PC-3 (cell line): ENCODE measurements around the gene C5orf58. TPM values are rescaled to one million over a fixed set of nuclear protein-coding genes. Genes with fewer than 3 reads are reported as not detected.

ENCODE experiments used
- ATAC-seq: fragments of 200-7000 bp; cut with Tn5 transposase; 2 replicates; pipeline ENCODE4 v1.9.1; 2020; ENCODE audit warnings: mild to moderate bottlenecking, moderate library complexity
- BruUV-seq: library from RNA; stranded (reverse); fragments of 400-500 nt; replicated peaks from 2 replicates; lab custom pipeline; 2021; lab: Mats Ljungman, UMichigan
- CTCF ChIA-PET: fragments of 300-600 bp; sonication (Branson Sonifier 250); formaldehyde crosslinking; loops from one replicate; lab custom pipeline; 2022; ENCODE audit warnings: antibody characterized with exemption; lab: Charles Lee
- POLR2A ChIA-PET: fragments of 300-600 bp; sonication (Branson Sonifier 250); formaldehyde crosslinking; loops from one replicate; lab custom pipeline; 2022; ENCODE audit warnings: antibody characterized with exemption; ENCODE audit not compliant: unreplicated experiment; lab: Charles Lee
- DNase-seq: peaks from one replicate; pipeline ENCODE4 v3.0.0-alpha.2; 2015
- H2AFZ ChIP-seq: fragments of 300-600 bp; sonication (generic); 2 replicates; pipeline ENCODE4 v1.6.0; 2016; ENCODE audit warnings: antibody characterized with exemption, low read length
- H3F3A ChIP-seq: fragments of 300-600 bp; sonication (generic); one replicate; pipeline ENCODE4 v1.6.0; 2017; ENCODE audit warnings: antibody characterized with exemption, low read length, control low read depth, mild to moderate bottlenecking; ENCODE audit not compliant: unreplicated experiment
- H3K27ac ChIP-seq: fragments of 300-600 bp; sonication (generic); 2 replicates; pipeline ENCODE4 v1.5.1; 2016; ENCODE audit warnings: mild to moderate bottlenecking, low read length
- H3K27me3 ChIP-seq: fragments of 300-600 bp; sonication (generic); 2 replicates; pipeline ENCODE4 v1.6.1; 2016; ENCODE audit warnings: low read length, mixed read lengths
- H3K36me3 ChIP-seq: fragments of 300-600 bp; sonication (generic); 2 replicates; pipeline ENCODE4 v1.6.1; 2016; ENCODE audit warnings: low read depth, mixed run types, low read length, mixed read lengths
- H3K4me1 ChIP-seq: fragments of 300-600 bp; sonication (generic); 2 replicates; pipeline ENCODE4 v1.5.1; 2016; ENCODE audit warnings: low read length; ENCODE audit not compliant: insufficient read depth
- H3K4me2 ChIP-seq: fragments of 300-600 bp; sonication (generic); 2 replicates; pipeline ENCODE4 v1.6.0; 2016; ENCODE audit warnings: low read length
- H3K4me3 ChIP-seq: fragments of 300-600 bp; sonication (generic); 2 replicates; pipeline ENCODE4 v1.5.1; 2016; ENCODE audit warnings: mild to moderate bottlenecking, low read length, mixed read lengths
- H3K79me2 ChIP-seq: fragments of 300-600 bp; sonication (generic); 2 replicates; pipeline ENCODE4 v1.6.1; 2017; ENCODE audit warnings: low read length, mixed read lengths
- H3K9ac ChIP-seq: fragments of 300-600 bp; sonication (generic); 2 replicates; pipeline ENCODE4 v1.6.0; 2016; ENCODE audit warnings: mild to moderate bottlenecking, low read length
- H3K9me2 ChIP-seq: fragments of 300-600 bp; sonication (generic); replicated peaks from 2 replicates; pipeline ENCODE4 v1.6.1; 2016; ENCODE audit warnings: mixed run types, low read length, mixed read lengths
- H3K9me3 ChIP-seq: fragments of 300-600 bp; sonication (generic); 2 replicates; pipeline ENCODE4 v1.6.1; 2016; ENCODE audit warnings: low read length, mixed read lengths
- H4K20me1 ChIP-seq: fragments of 300-600 bp; sonication (generic); 2 replicates; pipeline ENCODE4 v1.6.1; 2016; ENCODE audit warnings: low read length, mixed read lengths
- CTCF ChIP-seq: fragments of 300-600 bp; sonication (generic); conservative IDR thresholded peaks from 2 replicates; pipeline ENCODE4 v1.5.1; 2017; ENCODE audit warnings: antibody characterized with exemption, low read depth, mild to moderate bottlenecking, low read length
- EZH2 ChIP-seq: fragments of 300-600 bp; sonication (generic); IDR thresholded peaks from one replicate; pipeline ENCODE4 v1.6.1; 2017; ENCODE audit warnings: antibody characterized with exemption, mild to moderate bottlenecking, low read length; ENCODE audit not compliant: unreplicated experiment
- EZH2phosphoT487 ChIP-seq: fragments of 300-600 bp; sonication (generic); IDR thresholded peaks from 2 replicates; pipeline ENCODE4 v1.6.1; 2018; ENCODE audit warnings: mild to moderate bottlenecking, antibody characterized with exemption, low read length, borderline replicate concordance
- intact Hi-C: fragments of 100-400 bp; cut with micrococcal nuclease; formaldehyde crosslinking; loops from 2 replicates; pipeline ENCODE4 v1.9.0; 2023
- total RNA-seq: library from RNA; depleted of rRNA; stranded (reverse); fragments of >200 nt; gene quantifications from 2 replicates; pipeline ENCODE4 v1.2.3, GENCODE V29; 2014

The C5orf58 gene
- total RNA-seq, 1 experiment from 2014 or later, result not detected

- H3K27ac ChIP-seq, result no peak overlapping the region
- no peaks in the 10 kb centered on the region for H3K9me3 ChIP-seq
- no peak overlapping the region for H3K4me3 ChIP-seq
- H3K9me2 ChIP-seq, result no peaks in the 10 kb centered on the region
- H3F3A ChIP-seq, result no peaks in the 10 kb centered on the region
- no TSS peak for BruUV-seq
- ATAC-seq, result no peak
- H3K27me3 ChIP-seq, result peaks cover 46% of the 10 kb centered on the region
- TF ChIP-seq EZH2 (no peak), CTCF (no peak), EZH2phosphoT487 (no peak)
- no peak overlapping the region for H2AFZ ChIP-seq
- no peak overlapping the region for H3K4me2 ChIP-seq
- H3K79me2 ChIP-seq, result no peaks in the 10 kb centered on the region
- CTCF ChIA-PET, result no interaction called here
- H3K36me3 ChIP-seq, result no peaks in the 10 kb centered on the region
- POLR2A ChIA-PET, result no interaction called here
- intact Hi-C loops, result no loop called here
- DNase-seq, result no peak
- H3K9ac ChIP-seq, result no peak overlapping the region
- no peaks in the 10 kb centered on the region for H4K20me1 ChIP-seq
- H3K4me1 ChIP-seq, result peaks cover 6% of the 10 kb centered on the region
Measured at GRCh38 chr5:170257370-170257769, 24.6 kb downstream of the C5orf58 start.

DNA sequence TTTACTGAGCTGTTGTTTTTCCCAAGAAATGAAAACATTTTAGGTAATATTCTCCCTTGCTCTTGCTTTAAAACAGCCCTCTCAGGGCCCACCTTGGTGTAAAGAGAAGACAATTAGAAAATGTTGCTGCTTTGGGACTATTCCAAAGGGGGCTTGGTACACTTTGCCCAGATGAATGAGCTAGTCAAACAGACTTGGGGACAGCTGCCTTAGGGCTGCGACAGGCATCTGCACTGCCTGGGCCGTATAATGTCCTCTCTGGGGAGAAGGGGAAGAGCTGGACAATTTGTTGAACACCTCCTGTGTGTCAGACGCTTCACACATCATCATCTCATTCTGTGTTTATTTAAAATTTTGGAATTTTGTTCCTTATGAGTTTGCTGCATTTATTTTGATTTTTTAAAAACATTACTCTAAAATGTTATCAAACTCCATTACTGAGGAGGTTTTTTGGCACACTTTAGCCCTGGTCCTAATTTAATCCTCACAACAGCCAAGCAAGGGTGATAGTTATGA, 28.8 kb downstream of the C5orf58 start:
- no peak overlapping the region for H3K4me3 ChIP-seq
- DNase-seq (no peak), ATAC-seq (no peak)
- no TSS peak for BruUV-seq
- H3K36me3 ChIP-seq, result no peaks in the 10 kb centered on the region
- intact Hi-C loops, result no loop called here
- no peak overlapping the region for H3K27ac ChIP-seq
- no peaks in the 10 kb centered on the region for H3K9me3 ChIP-seq
- no peak overlapping the region for H3K4me2 ChIP-seq
- TF ChIP-seq EZH2 (no peak), EZH2phosphoT487 (no peak), CTCF (no peak)
- H3K4me1 ChIP-seq, result no peaks in the 10 kb centered on the region
- H3K9ac ChIP-seq, result no peak overlapping the region
- CTCF ChIA-PET, result interaction anchor here (0.7 kb wide), 1 partner anchor 35 kb away, joined by 3 read pairs; no protein-coding TSS in a partner anchor
- POLR2A ChIA-PET, result no interaction called here
- H2AFZ ChIP-seq, result no peak overlapping the region
- H3K27me3 ChIP-seq, result peaks cover 65% of the 10 kb centered on the region
- H3K9me2 ChIP-seq, result no peaks in the 10 kb centered on the region
- H3K79me2 ChIP-seq, result no peaks in the 10 kb centered on the region
- no peaks in the 10 kb centered on the region for H4K20me1 ChIP-seq
- H3F3A ChIP-seq, result no peaks in the 10 kb centered on the region

GRCh38 chr5:170262061-170263045, 29.6 kb downstream of the C5orf58 start:
- Histone ChIP-seq H4K20me1 (no peaks in the 10 kb centered on the region), H2AFZ (no peak overlapping the region), H3K4me2 (no peak overlapping the region), H3K4me1 (no peaks in the 10 kb centered on the region), H3K4me3 (no peak overlapping the region), H3K9me3 (no peaks in the 10 kb centered on the region), H3K27ac (no peak overlapping the region), H3K9me2 (no peaks in the 10 kb centered on the region), H3K36me3 (no peaks in the 10 kb centered on the region), H3K27me3 (peaks cover 67% of the 10 kb centered on the region), H3K79me2 (no peaks in the 10 kb centered on the region), H3K9ac (no peak overlapping the region), H3F3A (no peaks in the 10 kb centered on the region)
- TF ChIP-seq CTCF, result no peak
- no peak for TF ChIP-seq EZH2phosphoT487
- no peak for TF ChIP-seq EZH2
- no peak for DNase-seq
- ChIA-PET CTCF (no interaction called here), POLR2A (no interaction called here)
- no peak for ATAC-seq
- intact Hi-C loops, result no loop called here
- BruUV-seq, result no TSS peak
